Measurements from ENCODE around the gene B4GALT5.
A peak's percentile ranks its signal among the peaks of the same experiment; 100 is the strongest.
"Not testable (repeated sequence)": the region's sequence is repeated elsewhere in the genome, so short reads cannot be mapped to it uniquely, and the experiment has no call there.

Gene B4GALT5

GRCh38 chr20:49713753-49714712 lies at the start of gene B4GALT5:
Gene B4GALT5 (minus strand): TSS chr20:49713878. CDS start chr20:49713690, 188 bp downstream.
- peak; percentile 65 for DNase-seq

- no peak for DNase-seq
Measured at GRCh38 chr20:49762940-49763766, 49.5 kb upstream of the B4GALT5 start.

GRCh38 chr20:49761888-49762287 lies 48.2 kb upstream of the B4GALT5 start:
- not testable (repeated sequence) for DNase-seq

GRCh38 chr20:49759266-49759950 lies 45.7 kb upstream of the B4GALT5 start:
- DNase-seq = no peak

- no peak for DNase-seq
Measured at GRCh38 chr20:49758781-49759180, 45.1 kb upstream of the B4GALT5 start.

GRCh38 chr20:49757597-49757996 lies 43.9 kb upstream of the B4GALT5 start:
- DNase-seq = no peak

- no peak for DNase-seq
Measured at GRCh38 chr20:49756241-49756640, 42.6 kb upstream of the B4GALT5 start.

GRCh38 chr20:49754596-49754995 lies 40.9 kb upstream of the B4GALT5 start:
- no peak for DNase-seq

GRCh38 chr20:49753133-49753532 lies 39.5 kb upstream of the B4GALT5 start:
- no peak for DNase-seq

- DNase-seq = no peak
Measured at GRCh38 chr20:49752201-49752903, 38.7 kb upstream of the B4GALT5 start.

- no peak for DNase-seq
Measured at GRCh38 chr20:49751397-49751736, 37.7 kb upstream of the B4GALT5 start.

- no peak for DNase-seq
Measured at GRCh38 chr20:49750611-49751396, 37.1 kb upstream of the B4GALT5 start.

- no peak for DNase-seq
Measured at GRCh38 chr20:49749625-49750024, 35.9 kb upstream of the B4GALT5 start.

GRCh38 chr20:49748525-49748838 lies 34.8 kb upstream of the B4GALT5 start:
- DNase-seq = no peak

GRCh38 chr20:49747707-49748524 lies 34.2 kb upstream of the B4GALT5 start:
- DNase-seq = no peak

GRCh38 chr20:49742948-49743347 lies 29.3 kb upstream of the B4GALT5 start:
- no peak for DNase-seq

GRCh38 chr20:49741977-49742376 lies 28.3 kb upstream of the B4GALT5 start:
- no peak for DNase-seq

GRCh38 chr20:49740807-49741206 lies 27.1 kb upstream of the B4GALT5 start:
- DNase-seq = no peak

- no peak for DNase-seq
Measured at GRCh38 chr20:49739042-49739441, 25.4 kb upstream of the B4GALT5 start.

GRCh38 chr20:49737260-49737659 lies 23.6 kb upstream of the B4GALT5 start:
- no peak for DNase-seq

- no peak for DNase-seq
Measured at GRCh38 chr20:49729780-49730179, 16.1 kb upstream of the B4GALT5 start.

All from NCI-H510A (cell line).